GM18508 (cell line): ENCODE results near the gene EVI2A.

Experiments
- ATAC-seq: cut with Tn5 transposase; IDR thresholded peaks from one replicate; pipeline ENCODE4 v1.9.1; 2021; ENCODE audit warnings: moderate number of reproducible peaks; ENCODE audit not compliant: insufficient read depth, unreplicated experiment

EVI2A gene

DNA sequence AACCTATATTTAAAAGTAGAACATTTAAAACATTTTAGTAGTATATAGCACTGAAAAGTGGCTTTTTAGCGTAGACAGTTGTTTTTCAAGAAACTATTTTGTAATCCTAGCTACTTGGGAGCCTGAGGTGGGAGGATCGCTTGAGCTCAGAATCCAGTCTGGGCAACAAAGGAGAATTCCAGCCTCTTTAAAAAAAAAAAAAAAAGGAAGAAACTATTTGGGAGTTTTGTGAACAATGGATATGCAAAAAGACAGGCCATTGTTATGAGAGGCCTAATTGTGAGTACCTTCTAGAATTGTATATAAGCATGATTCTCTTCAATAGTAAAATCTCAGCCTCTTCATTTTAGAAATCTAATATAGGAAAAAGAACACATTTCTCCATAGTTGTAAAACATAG lies 42.0 kb downstream of the EVI2A start:
- no peak for ATAC-seq

- ATAC-seq = no peak
Observed at GRCh38 chr17:31275116-31275515, 46.3 kb downstream of the EVI2A start.

DNA sequence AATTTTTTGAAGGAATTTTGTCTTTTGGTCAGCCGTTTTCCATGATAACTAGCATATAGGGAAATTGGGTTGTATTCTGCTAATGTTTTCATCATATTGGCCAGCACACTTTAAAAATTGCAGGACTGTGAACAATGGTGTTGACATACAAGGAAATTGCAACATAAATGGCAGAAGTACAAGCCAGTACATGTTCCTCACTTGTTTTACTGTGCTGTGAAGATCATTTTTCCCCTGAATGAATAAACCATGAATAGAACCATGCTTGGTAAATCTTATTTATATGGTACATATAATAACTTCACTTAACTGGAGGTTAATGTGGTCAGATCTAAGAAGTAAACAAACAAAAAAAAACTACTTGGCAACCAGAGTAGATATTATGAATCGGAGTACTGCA lies 47.2 kb downstream of the EVI2A start:
- no peak for ATAC-seq

GRCh38 chr17:31273516-31273915 lies 47.9 kb downstream of the EVI2A start:
- ATAC-seq = no peak

DNA sequence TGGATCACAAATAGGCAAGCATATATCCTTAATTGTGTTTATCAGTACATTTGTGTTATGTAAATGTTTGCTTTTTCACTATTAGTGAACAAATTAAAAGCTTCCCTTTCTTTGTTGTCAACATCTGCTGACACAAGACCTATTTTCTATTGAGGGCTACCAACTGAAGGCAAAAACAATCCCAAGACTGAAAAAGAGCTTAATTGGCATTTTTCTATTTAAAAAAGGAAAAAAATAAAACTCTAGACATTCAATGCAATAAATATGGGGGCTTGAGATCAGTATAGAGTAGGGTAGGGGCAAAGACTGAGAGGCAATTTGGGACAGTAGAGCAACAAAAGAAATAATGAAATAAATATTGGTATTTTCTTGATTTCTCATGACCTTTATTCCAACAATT lies 48.6 kb downstream of the EVI2A start:
- ATAC-seq = no peak

- no peak for ATAC-seq
Observed at GRCh38 chr17:31272236-31272635, 49.2 kb downstream of the EVI2A start.

DNA sequence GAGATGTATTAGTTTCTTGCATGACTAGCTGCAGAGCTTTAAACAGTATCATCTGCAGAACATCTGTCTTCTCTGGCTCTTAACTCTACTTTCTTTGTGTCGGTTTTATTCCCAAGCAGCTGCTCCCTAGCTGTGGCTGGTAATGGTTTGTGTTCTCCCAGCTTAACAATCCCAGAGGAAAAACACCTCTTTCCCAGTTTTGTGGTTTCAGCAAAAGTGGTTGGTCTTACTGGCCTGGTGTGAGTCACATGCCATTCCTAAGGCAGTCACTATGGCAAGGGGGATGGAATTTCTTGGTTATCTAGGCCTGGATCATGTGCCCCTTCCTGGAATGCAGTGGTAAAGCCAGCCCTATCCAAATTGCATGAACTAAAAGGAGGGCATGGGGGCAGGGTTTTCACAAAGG lies 51.8 kb downstream of the EVI2A start:
- no peak for ATAC-seq

DNA sequence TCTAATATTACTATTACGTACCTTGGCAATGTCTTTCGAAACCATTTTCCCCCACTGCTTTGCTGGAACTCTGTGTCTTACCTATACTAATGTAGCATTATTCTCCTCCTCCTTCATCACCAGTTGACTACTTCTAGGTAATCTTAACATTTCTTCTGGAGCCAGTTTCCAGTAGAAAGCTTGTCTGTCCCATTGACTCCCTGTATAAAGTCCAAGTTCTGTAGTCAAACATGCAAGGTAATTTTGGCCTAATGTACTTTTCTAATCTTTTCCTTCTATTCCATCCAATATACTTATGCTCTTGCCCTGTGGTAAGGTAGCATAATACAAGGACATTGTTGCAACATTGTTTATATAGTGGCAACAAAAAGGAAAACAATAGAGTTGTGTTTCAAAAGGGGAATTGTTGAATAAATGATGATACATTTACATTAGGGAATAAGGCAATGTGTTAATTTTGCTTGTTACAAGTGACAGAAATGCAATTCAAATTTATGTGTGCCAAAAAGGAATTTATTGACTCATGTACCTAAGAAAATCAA lies 52.3 kb downstream of the EVI2A start:
- ATAC-seq = no peak
